Type B pancreatic cell (in vitro differentiated cells): Measurements from ENCODE around the gene SRGAP1. TPM values are rescaled to one million over a fixed set of nuclear protein-coding genes. Genes with fewer than 3 reads are reported as not detected.

Experiments
- DNase-seq: peaks from one replicate; pipeline ENCODE4 v3.0.0; 2021; ENCODE audit warnings: mixed read lengths; ENCODE audit not compliant: unreplicated experiment; ENCODE audit errors: extremely low spot score
- H3K27ac Mint-ChIP-seq: 2 replicates; pipeline ENCODE4 v1.8.0; 2021; ENCODE audit warnings: mild to moderate bottlenecking, mixed read lengths
- H3K27me3 Mint-ChIP-seq: 2 replicates; pipeline ENCODE4 v1.8.0; 2021; ENCODE audit warnings: mixed read lengths
- H3K36me3 Mint-ChIP-seq: 2 replicates; pipeline ENCODE4 v1.8.0; 2021; ENCODE audit warnings: mixed read lengths
- H3K4me1 Mint-ChIP-seq: one replicate; pipeline ENCODE4 v1.8.0; 2021; ENCODE audit warnings: mixed read lengths; ENCODE audit not compliant: unreplicated experiment
- H3K4me3 Mint-ChIP-seq: 2 replicates; pipeline ENCODE4 v1.8.0; 2021; ENCODE audit warnings: mild to moderate bottlenecking, mixed read lengths
- H3K9me3 Mint-ChIP-seq: 2 replicates; pipeline ENCODE4 v1.8.0; 2021; ENCODE audit warnings: mixed read lengths
- CTCF ChIP-seq: fragments of 200-600 bp; sonication (generic); conservative IDR thresholded peaks from 2 replicates; pipeline ENCODE4 v1.5.0; 2021; ENCODE audit warnings: antibody characterized with exemption, mild to moderate bottlenecking
- total RNA-seq: library from RNA; stranded (reverse); gene quantifications from 2 replicates; pipeline ENCODE4 v1.2.1, GENCODE V29; 2021; ENCODE audit warnings: low replicate concordance

The SRGAP1 gene
- total RNA-seq, 1 donor from 2014 or later: 14.9 TPM

GRCh38 chr12:64064240-64064639 is 219.7 kb downstream of the SRGAP1 start:
- DNase-seq: no peak
- no peak for TF ChIP-seq CTCF
- H3K27ac Mint-ChIP-seq: no peak overlapping the region
- H3K4me3 Mint-ChIP-seq: no peak overlapping the region
- no peaks in the 10 kb centered on the region for H3K9me3 Mint-ChIP-seq
- no peaks in the 10 kb centered on the region for H3K4me1 Mint-ChIP-seq
- H3K27me3 Mint-ChIP-seq: no peaks in the 10 kb centered on the region
- H3K36me3 Mint-ChIP-seq: peaks cover 18% of the 10 kb centered on the region

GRCh38 chr12:64064706-64065105 is 220.2 kb downstream of the SRGAP1 start:
- H3K4me3 Mint-ChIP-seq: no peak overlapping the region
- no peaks in the 10 kb centered on the region for H3K9me3 Mint-ChIP-seq
- H3K36me3 Mint-ChIP-seq: peaks cover 18% of the 10 kb centered on the region
- no peak overlapping the region for H3K27ac Mint-ChIP-seq
- H3K27me3 Mint-ChIP-seq: no peaks in the 10 kb centered on the region
- DNase-seq: no peak
- TF ChIP-seq CTCF: no peak
- no peaks in the 10 kb centered on the region for H3K4me1 Mint-ChIP-seq

- no peak overlapping the region for H3K27ac Mint-ChIP-seq
- no peaks in the 10 kb centered on the region for H3K9me3 Mint-ChIP-seq
- peaks cover 25% of the 10 kb centered on the region for H3K36me3 Mint-ChIP-seq
- H3K27me3 Mint-ChIP-seq: no peaks in the 10 kb centered on the region
- no peak for TF ChIP-seq CTCF
- no peaks in the 10 kb centered on the region for H3K4me1 Mint-ChIP-seq
- no peak for DNase-seq
- H3K4me3 Mint-ChIP-seq: no peak overlapping the region
These were observed 221.5 kb downstream of the SRGAP1 start for GRCh38 chr12:64065881-64066451.

GRCh38 chr12:64066776-64067175 is 222.3 kb downstream of the SRGAP1 start:
- no peak for DNase-seq
- Mint-ChIP-seq H3K4me1 (no peaks in the 10 kb centered on the region), H3K9me3 (no peaks in the 10 kb centered on the region), H3K27ac (no peak overlapping the region), H3K27me3 (no peaks in the 10 kb centered on the region), H3K4me3 (no peak overlapping the region), H3K36me3 (peaks cover 26% of the 10 kb centered on the region)
- no peak for TF ChIP-seq CTCF

- no peak overlapping the region for H3K4me3 Mint-ChIP-seq
- no peaks in the 10 kb centered on the region for H3K4me1 Mint-ChIP-seq
- H3K27me3 Mint-ChIP-seq: no peaks in the 10 kb centered on the region
- no peaks in the 10 kb centered on the region for H3K9me3 Mint-ChIP-seq
- peaks cover 37% of the 10 kb centered on the region for H3K36me3 Mint-ChIP-seq
- H3K27ac Mint-ChIP-seq: no peak overlapping the region
- no peak for TF ChIP-seq CTCF
- DNase-seq: no peak
These were observed 226.0 kb downstream of the SRGAP1 start for GRCh38 chr12:64070454-64070853.
